Fibroblast of upper back skin (primary cell): ENCODE measurements around the gene NEUROD1.

Source experiments
- DNase-seq: peaks from one replicate; pipeline ENCODE4 v3.0.0-alpha.2; 2013

The NEUROD1 gene

DNA sequence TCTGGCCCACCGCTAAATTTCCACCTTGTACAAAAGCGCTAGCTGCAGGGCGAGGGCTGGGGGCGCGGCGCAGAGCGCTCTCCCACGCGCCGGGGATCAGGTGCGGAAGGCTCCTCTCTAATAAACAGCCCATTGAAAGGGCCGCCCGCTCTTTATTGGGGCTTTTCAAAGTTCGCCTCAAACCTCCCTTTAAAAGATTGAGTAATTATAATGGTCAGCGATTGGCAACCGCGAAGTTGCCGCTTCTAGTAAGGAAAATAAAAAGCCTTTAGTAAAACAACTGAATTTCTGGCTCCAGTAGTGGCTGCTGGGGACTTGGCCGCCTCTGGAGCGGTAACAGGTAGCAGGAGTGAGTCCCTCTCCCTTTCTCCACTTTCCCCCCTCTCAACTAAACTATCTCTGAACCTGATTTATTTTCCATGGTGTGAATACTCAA lies 755 bp downstream of the NEUROD1 start:
- DNase-seq: no peak

DNA sequence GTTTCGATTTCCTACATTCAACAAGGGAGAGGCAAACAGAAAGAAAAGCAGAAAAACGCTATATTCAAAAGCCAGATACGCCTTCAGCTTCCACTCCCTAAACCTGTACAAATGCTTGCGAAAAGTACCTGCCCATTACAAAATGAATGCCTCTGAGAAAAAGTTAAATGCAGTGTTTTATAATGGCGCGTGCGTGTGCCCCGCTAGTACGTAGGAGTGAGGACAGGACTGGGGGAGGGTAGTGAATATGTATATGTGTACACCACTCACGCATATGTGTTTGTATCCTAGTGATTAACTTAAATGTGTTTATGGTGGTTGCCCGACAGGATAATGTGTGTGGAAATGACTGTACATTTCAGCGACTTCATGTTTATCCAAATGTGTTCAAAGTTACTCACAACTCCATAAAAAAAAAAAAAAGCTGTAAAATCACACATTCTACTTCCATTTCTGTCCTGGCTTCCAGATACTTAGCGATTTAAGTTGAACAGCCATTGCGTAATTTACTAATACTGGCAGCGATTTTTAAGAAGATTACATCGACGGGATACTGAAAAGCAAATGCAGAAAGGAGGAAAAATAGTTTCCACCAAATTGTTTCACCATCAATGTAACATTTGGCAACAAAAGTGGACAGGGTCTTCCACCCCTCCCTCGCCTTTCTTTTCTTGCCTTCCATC lies 1.3 kb downstream of the NEUROD1 start:
- DNase-seq: no peak

DNA sequence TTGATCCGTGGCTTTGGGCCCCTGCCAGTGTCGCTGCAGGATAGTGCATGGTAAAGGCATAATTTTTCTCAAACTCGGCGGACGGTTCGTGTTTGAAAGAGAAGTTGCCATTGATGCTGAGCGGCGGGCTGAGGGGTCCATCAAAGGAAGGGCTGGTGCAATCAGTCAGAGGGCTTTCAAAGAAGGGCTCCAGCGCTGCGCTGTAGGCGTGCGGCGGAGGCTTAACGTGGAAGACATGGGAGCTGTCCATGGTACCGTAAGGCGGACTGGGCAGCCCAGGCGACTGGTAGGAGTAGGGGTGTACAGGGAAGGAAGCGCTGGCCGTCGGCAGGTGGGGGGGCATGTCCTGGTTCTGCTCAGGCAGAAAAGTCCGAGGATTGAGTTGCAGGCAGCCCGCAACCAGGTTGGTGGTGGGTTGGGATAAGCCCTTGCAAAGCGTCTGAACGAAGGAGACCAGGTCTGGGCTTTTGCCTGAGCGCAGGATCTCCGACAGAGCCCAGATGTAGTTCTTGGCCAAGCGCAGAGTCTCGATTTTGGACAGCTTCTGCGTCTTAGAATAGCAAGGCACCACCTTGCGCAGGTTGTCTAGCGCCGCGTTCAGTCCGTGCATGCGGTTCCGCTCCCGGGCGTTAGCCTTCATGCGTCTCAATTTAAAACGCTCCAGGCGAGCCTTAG lies 2.3 kb downstream of the NEUROD1 start:
- DNase-seq: peak; percentile 77

DNA sequence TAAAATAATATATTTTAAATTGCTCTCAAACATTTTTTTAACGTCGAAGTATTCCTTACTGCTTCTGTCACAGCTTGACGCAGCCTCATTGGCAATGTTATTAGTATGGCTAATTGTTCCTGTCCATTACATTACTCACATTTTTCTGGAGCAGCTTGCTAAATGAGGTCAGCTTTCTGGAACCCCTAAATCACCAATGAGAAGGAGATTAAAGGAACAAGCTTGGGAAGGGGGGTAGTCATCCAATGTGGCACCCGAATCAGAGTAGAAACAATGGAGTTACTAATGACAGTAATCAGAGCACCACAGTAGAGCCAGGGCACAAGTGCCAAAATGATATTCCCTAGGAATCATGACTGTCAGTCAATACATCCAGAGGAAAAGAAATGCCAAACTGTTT lies 5.1 kb downstream of the NEUROD1 start:
- DNase-seq: no peak

DNA sequence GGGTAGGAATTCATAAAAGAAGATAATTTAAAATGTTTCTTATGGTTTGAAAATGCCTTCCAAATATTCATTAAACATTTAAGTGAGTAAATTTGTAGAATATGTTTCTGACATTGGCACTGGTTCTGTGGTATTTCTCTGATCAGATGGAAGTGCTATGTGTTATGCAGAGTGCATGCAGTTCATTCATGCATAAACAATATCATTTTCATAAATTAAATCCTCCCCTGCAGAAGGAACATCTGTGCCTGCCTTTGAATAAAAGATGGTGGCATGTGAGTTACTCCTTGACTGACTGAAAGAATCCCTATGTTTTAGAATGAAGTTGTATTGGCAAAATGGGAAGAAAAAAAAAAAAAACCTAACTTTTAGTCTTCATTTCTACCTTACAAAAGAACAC lies 5.9 kb downstream of the NEUROD1 start:
- no peak for DNase-seq

DNA sequence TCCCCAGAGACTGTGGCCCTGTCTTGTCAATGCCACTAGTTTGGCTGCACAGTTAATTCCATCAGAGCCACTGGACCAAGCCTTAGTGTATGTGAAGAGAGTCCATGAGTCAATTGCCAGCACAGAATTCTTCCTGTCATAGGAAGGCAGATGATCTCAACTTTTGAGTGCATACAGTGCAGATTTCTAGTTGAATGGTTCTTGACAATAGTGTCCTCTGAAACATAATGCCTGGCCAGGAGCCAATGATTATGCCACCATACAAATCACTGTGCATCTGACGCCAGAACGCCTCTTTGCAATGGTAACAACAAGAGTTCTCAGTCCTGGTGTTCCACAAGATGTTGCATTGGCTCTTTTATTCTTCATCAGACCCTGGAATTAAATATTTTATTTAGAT lies 7.1 kb downstream of the NEUROD1 start:
- no peak for DNase-seq

DNA sequence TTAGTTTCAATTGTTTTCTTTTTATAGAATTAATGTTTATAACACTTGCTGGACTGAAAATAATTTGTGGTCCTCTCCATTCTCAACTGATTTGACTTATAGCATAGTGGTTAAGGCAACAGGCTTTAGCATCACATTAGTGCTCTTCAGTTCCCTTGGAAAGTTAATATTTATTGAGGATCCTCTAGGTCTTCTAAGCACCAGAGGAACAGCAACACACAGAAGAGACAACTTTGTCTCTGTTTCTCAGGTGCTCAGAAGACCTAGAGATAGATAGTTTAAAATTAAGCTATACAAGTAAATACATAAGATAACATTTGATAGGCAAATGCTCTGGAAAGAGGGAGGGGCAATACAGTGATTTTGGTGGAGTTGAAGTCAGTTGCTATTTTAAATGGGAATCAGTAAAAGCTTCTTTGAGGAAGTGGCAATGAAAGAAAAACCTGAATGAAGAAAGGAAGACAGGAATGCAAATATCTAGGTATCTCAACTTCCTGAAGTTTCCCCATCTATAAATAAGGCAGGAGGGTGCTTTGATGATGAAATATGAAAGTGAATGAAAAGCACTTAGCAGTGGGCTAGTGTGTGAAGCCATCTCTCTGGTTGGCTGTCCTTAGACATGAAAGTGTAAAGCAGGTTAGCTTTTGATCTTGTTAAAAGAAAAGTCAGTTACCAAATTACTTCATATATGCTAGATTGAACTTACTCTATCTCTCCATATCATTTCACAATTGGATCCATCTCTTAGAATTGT lies 7.9 kb downstream of the NEUROD1 start:
- no peak for DNase-seq

DNA sequence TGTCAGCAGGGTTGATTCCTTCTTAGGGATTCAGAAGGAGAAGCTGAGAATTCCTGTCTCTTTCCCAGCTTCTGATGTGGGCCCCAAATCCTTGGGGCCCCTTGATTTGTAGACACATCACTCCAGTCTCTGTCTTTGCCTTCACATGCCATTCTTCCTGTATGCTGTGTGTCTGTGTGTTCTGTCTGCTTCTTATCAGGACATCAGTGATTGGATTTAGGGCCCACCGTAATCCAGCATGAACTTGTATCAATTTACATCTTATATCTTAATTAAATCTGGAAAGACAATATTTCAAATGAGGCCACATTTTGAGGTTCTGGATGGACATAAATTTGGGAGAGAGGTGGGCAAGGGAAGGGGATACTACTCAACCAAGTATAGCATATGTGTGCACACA lies 9.7 kb downstream of the NEUROD1 start:
- DNase-seq: no peak

DNA sequence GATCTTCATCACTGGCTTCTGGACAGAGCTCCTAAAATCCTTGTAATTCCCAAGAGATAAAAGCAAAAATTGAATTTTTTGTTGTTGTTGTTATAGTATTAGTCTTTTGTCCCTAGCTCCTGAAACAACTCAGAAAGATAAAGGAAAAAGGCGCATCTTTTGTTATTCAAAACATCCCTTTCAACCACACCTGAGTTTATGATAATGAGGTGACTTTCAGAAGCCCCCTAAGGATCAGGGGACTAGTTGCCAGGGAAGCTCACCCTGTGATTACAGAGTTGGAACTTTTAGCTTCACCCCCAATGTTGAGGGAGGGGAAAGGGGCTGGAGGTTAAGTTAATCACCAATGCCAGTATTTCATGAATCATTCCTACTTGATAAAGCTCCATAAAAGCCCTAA lies 13.1 kb downstream of the NEUROD1 start:
- DNase-seq: no peak

DNA sequence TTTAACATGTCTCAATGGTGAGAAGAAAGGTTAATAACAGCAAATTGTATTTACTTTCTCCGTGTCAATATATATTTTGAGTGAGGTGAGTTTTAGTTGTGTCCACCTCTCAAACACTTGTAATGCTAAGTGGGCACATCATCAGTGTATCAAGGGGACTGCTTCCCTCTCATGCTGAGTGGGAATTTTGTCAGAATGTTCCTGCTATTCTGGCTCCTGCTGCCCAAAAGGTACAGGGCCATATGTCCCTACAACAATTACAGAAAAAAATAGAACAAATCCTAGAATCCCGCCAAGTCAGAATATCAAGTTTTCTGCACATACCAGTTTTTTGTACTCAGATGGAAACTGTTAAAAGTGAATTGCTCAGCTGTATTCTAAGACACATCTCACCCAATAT lies 18.0 kb downstream of the NEUROD1 start:
- DNase-seq: no peak

DNA sequence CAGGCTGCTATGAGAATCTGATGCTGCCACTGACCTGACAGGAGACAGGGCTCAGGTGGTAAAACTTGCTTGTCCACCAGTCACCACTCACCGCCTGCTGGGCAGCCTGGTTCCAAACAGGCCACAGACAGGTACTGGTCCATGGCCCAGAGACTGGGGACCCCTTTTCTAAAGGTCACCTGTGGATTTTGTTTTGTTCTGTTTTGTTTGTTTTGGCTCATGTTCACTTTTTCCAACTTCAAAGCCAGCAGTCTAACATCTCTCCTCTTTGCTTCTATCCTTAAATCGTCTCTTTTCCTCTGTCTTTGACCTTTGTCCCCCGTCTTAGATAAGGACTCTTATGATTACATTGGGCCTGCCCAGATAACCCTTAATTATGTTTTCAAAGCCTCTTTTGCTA lies 20.1 kb downstream of the NEUROD1 start:
- no peak for DNase-seq

DNA sequence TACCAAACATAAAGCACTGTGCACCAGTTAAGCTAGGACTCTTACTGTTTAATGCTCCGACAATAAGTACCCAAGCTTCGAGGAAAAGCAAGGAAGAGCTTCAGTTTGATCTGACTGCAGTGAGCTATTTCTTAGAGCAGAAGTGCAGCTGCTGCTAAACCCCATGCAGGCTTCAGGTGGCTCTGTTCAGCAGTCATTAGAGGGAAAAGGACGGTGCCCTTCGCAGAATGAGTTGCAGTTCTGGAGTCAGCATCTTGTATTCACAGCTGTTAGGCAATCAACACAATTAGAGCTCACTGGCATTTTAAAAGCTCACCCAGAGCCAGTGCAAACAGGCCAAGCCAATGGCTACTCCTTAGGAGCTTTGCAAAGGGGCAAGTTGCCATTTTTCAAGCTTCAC lies 21.9 kb downstream of the NEUROD1 start:
- no peak for DNase-seq

DNA sequence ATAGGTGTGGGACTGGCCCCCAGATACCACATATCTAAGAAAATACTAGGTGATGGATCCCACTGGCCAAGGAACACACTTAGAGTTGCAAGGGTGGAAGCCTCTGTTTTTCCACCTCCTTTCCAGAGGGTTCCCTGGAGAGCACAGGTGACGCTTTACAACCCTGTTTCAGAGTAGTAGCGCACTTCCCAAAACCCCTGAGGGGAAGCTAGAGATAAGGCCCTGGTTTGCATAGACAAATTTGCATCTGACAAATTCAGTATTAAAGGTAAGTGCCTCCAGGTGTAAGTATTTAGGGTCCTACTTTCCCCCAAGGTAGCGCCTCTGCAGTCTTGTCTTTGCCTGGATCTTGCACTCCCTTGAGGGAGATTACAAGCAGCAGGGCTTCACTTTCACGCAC lies 22.9 kb downstream of the NEUROD1 start:
- no peak for DNase-seq

DNA sequence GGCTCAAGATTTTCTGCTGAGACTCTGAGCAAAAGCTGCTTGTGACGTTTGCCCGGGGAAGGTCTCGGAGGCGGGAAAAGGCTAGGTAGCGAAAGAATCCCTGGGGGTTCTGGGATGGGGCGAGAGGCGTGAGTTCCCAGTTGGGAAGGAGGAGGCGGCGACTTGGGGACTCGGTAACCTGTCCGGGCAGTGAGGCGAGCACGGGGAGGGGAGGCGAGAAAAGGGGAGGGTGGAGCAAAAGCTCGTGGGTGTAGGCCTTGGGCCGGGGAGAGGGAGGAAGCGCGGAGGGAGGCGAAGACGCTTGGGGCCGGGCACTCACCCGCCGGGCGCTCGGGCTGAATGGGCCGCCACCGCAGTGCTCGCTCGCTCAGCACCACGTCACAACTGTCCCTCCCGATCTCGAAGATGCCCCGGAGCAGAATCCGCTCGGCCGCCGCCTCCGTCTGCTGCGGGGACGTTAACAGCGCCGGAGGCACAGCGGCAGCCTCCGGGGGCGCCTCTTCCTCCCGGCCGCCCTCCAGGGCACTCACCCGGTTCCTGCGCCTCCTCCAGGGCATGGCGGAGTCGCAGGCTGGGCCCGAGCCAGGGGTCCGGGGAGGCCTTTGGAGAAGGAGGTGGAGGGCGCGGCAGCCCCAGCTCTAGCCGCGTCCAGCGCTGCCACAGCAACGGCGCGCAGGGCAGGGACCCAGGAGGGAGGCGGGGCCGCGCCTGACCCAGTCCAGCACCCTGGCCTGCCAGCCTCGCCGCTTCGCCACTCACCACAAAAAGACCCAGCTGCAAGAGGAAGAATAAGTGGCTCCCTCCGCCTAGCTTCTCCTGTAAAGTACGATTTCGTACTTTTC lies 23.6 kb downstream of the NEUROD1 start, which contains the start of gene CERKL:
Gene CERKL (minus strand): TSS at position 656 of the 842 bp plus-strand sequence. CDS start 99 bp downstream, at position 557.
- peak; percentile 3 for DNase-seq

DNA sequence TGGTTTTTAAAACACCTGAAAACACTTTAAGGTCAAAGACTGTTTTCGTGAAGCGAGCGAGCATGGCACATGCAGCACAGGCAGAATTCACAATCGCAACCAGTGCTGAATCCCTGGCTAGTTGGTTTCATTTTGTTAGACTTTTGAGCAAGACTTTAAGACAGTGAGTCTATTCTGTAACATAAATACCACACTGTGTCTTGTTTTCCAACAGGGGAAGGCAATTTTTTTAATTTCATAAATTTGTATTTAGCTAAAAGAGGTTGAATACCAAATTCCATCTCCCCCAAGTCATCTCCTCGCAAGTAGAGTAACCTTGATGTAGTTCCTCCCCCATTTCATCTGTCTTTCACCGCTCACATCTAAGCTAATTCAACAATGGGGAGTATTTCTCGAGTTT lies 24.8 kb downstream of the NEUROD1 start:
- no peak for DNase-seq

DNA sequence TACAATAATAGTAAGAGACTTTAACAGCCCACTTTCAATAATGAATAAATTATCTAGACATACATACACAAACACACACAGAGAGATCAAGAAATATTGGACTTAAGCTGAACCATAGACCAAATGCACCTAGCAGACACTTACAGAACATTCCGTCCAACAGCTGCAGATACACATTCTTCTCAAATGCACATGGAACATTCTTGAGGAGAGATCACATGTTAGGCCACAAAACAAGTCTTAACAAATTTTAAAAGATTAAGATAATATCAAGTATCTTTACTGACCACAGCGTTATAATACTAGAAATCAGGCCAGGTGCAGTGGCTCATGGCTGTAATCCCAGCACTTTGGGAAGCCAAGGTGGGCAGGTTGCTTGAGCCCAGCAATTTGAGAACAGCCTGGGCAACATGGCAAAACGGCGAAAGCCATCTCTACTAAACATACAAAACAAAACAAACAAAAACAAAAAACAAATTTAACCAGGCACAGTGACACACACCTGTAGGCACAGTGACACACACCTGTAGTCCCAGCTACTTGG lies 30.8 kb downstream of the NEUROD1 start:
- no peak for DNase-seq

DNA sequence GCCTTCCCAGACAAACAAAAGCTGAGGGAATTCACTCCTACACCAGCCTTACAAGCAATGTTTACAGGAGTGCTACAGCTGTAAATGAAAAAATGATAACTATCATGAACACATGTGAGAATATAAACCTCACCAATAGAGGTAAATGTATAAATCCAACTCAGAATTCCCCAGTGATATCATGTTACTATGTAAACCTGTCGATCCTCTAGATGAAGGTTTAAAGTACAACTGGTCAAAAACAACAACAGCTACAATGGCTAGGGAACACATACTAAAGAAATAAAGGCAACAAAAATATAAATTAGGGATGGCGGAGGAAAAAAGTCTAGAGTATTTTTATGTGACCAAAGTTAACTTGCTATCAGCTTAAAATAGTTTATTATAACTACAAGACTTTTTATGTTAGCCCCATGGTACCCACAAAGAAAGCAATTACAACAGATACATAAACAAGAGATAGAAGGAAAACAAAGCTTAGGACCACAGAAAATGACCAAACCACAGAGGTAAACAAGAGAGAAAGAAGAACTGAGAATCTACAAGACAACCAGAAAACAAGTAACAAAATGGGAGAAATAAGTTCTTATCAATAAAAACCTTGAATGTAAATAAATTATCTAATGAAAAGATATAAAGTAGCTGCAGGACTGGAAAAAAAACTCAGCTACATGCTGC lies 31.7 kb downstream of the NEUROD1 start:
- DNase-seq: no peak

DNA sequence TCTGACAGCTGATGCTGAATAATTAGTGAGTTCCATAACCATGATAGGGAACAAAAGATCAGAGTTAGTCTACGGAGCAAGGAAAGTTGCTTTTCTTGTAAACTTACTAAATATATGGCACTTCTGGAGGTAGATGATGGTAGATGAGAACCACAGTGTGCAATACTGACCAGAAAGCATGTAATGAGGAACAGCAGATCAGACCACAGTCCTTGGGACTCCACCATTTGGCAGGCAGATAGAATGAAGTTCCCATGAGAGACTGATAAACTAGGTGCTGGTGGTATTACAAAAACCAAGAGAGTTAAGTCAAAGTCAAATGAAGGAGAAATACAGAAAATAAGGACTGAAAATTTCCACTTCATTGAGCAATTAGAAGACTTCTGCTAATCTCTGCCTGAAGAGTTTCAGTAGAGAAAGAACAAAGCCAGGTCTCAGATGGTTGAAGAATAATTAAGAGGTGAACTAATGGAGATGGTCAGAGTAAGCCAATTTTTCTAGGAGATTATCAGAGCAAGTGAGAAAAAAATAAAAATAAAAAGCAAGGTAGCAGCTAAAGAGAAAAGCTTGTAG lies 33.8 kb downstream of the NEUROD1 start:
- no peak for DNase-seq

DNA sequence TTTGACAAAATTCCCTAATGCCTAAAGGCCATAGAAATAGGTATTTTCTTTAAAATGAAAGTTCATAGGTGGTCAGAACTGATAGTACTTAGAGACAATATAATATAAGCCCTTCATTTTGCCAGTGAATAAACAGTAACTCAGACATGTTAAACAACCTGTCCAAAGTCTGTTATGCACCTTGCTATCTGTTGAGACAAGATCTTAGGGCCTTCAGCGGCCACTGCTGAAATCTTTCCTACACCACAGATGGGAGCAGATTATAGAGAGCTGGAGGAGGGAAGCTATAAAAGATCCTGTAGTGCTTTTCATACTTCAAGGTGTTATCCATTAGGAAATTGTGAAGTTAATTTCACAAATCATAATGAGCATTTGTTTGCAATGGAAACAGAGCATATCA lies 37.2 kb downstream of the NEUROD1 start:
- DNase-seq: no peak

DNA sequence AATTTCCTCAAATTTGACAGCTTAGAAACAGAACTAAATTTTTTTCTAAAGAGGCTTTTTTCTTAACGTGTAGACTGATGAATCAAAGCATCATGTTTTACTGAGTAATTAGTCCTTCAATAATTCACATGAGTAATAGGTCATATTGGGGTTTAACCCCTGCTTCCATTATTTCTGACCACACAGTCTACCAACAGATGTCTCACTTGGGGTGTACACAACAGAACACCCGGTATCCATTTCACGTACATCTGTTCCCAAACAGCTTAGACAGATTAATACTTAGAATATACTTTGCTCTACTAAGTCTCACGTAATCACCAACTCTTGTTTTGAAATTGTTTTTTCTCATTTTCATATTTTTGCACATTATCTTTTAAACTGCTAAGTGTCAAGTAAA lies 38.2 kb downstream of the NEUROD1 start:
- no peak for DNase-seq

DNA sequence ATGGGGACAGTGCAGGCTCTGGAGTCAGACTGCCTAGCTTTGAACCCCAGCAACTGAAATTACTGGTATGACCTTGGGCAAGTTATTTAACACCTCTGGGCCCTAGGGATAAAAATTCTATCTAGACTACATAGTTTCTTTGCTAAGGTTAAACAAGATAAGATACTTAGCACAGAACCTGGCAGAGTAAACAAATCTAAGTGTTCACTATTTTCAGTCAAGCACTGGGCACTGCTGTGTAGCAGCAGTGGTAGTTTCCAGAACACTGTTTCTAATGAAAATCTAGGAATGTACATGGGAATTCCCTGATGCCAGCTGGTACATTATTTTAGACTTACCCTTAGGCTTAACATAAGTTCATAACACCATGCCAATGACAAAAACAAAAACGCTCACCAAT lies 40.6 kb downstream of the NEUROD1 start:
- no peak for DNase-seq
